Measurements from ENCODE around the gene VPS51. TPM values are rescaled to one million over a fixed set of nuclear protein-coding genes. Genes with fewer than 3 reads are reported as not detected.

Gene VPS51
- total and polyA plus RNA-seq, 9 of the 15 experiments (the other 6 are each of a cell fraction or from before 2014, with no cell fraction given), result 1.8 to 143 (median 46.8) TPM

GRCh38 chr11:65095974-65096806, at the start of gene VPS51 (continued):
- TF ChIP-seq ZNF318 (IDR thresholded peaks at IDR 0.05; ENCODE audit: borderline replicate concordance in 1 of 2, low read depth in 1 of 2) (no peak), ZNF121 (CRISPR knock-in tag; conservative IDR thresholded peaks at IDR 0.05) (no peak), EGR1 (conservative IDR thresholded peaks at IDR 0.05) (peak; percentile 39; the same call in 1 of the 2 replicates), NFXL1 (CRISPR knock-in tag; IDR thresholded peaks at IDR 0.05) (no peak), TBL1XR1 (IDR thresholded peaks at IDR 0.05; ENCODE audit: low read length in 2 of 2) (peak; percentile 69 to 93), MEF2D (tag; conservative IDR thresholded peaks at IDR 0.05; ENCODE audit: low read depth) (0 out of 2 replicates have a peak, but pooled peaks have one; percentile 53), ZNF41 (CRISPR knock-in tag; conservative IDR thresholded peaks at IDR 0.05) (no peak), POU5F1 (IDR thresholded peaks at IDR 0.05; ENCODE audit: borderline replicate concordance, low read depth, low read length, partially characterized antibody) (peak; percentile 66), PYGO2 (tag; IDR thresholded peaks at IDR 0.05) (no peak), BDP1 (IDR thresholded peaks at IDR 0.05; ENCODE audit: insufficient read depth, insufficient read length) (no peak), STAT6 (CRISPR knock-in tag; IDR thresholded peaks at IDR 0.05) (no peak), IFI16 (CRISPR knock-in tag; IDR thresholded peaks at IDR 0.05) (0 out of 2 replicates have a peak, but pooled peaks have one; percentile 51), DEAF1 (CRISPR knock-in tag; IDR thresholded peaks at IDR 0.05) (peak; percentile 43), KHSRP (IDR thresholded peaks at IDR 0.05) (no peak), MTA3 (IDR thresholded peaks at IDR 0.05; ENCODE audit: borderline replicate concordance) (peak; percentile 87)

All from K562 (cell line).